Esophagus muscularis mucosa (tissue), 3 donors: ENCODE measurements around the gene CRYGN.

Experiments
- CTCF ChIP-seq, 3 experiments: fragments of 200-600 bp in 2 of 3; fragments of 450-650 bp in 1 of 3; sonication (generic) in 2 of 3; IDR thresholded peaks; one replicate each; pipeline ENCODE4 v1.5.1; 2017 to 2019; ENCODE audit warnings: antibody characterized with exemption in 3 of 3, mild to moderate bottlenecking in 2 of 3, moderate library complexity in 1 of 3
- POLR2AphosphoS5 ChIP-seq, 2 donors: sonication (generic); formaldehyde crosslinking; IDR thresholded peaks; one replicate each; pipeline ENCODE4 v1.6.1; 2017; ENCODE audit warnings: antibody characterized with exemption in 2 of 2

- TF ChIP-seq POLR2AphosphoS5 (IDR thresholded peaks at IDR 0.05) (no peak), CTCF (IDR thresholded peaks at IDR 0.05) (no peak)
Measured at GRCh38 chr7:151487228-151487627, 47.3 kb upstream of the CRYGN start.
